GM12878 (cell line): ENCODE results near the gene GRK5. TPM values are rescaled to one million over a fixed set of nuclear protein-coding genes. Genes with fewer than 3 reads are reported as not detected.

Experiments
- CBFB ChIP-seq: IDR thresholded peaks from 2 replicates; pipeline ENCODE4 v1.6.1; 2016; ENCODE audit warnings: antibody characterized with exemption, low read depth
- IRF4 ChIP-seq: IDR thresholded peaks from 2 replicates; pipeline ENCODE4 v1.6.1; 2011; ENCODE audit warnings: low read depth, low read length
- KAT2A ChIP-seq: conservative IDR thresholded peaks from 2 replicates; pipeline ENCODE4 v1.6.1; 2011; ENCODE audit warnings: low read depth, low read length; ENCODE audit not compliant: control insufficient read depth
- NR2C1 ChIP-seq: fragments of 450-650 bp; IDR thresholded peaks from 2 replicates; pipeline ENCODE4 v1.6.1; 2017; ENCODE audit warnings: antibody characterized with exemption, mild to moderate bottlenecking, moderate library complexity
- SREBF2 ChIP-seq: IDR thresholded peaks from 2 replicates; pipeline ENCODE4 v1.6.1; 2012; ENCODE audit warnings: mild to moderate bottlenecking, low read length
- YY1 ChIP-seq: IDR thresholded peaks from 2 replicates; pipeline ENCODE4 v1.6.1; 2011; ENCODE audit warnings: low read depth, mild to moderate bottlenecking, low read length
- polyA plus RNA-seq, 11 experiments: library from polyadenylated mRNA; depleted of rRNA in 4 of 11; unstranded in 6 of 11; stranded (reverse) in 5 of 11; fragments of >200 nt; fragmentation: Nextera tagmentation in 4 of 11; fragmentation: Illumina TruSeq in 1 of 11; extraction: Ambion mirVana in 4 of 11; extraction: Trizol in 1 of 11; gene quantifications; 1 replicate in 1 of 11; 2 replicates in 10 of 11; pipeline versions ENCODE4 v1.2.1 to v1.2.3, GENCODE V29; 2011 to 2016; ENCODE audit warnings: inconsistent platforms in 2 of 11, missing spikeins in 2 of 11, low read depth in 1 of 11
- total RNA-seq, 4 experiments: library from RNA; depleted of rRNA in 3 of 4; stranded (reverse); fragments of >200 nt in 3 of 4; fragmentation: Illumina TruSeq in 1 of 4; extraction: Trizol in 1 of 4; gene quantifications; 2 replicates each; pipeline versions ENCODE4 v1.2.1 to v1.2.3, GENCODE V29; 2013 to 2021
- TF ChIP-seq, protein P1 (sequence below): fragments of 450-650 bp; formaldehyde crosslinking; IDR thresholded peaks from 2 replicates; pipeline ENCODE4 v1.4.0; 2020; ENCODE audit warnings: mild to moderate bottlenecking, moderate library complexity
- TF ChIP-seq, protein P2 (sequence below): fragments of 450-650 bp; formaldehyde crosslinking; IDR thresholded peaks from 2 replicates; pipeline ENCODE4 v1.4.0; 2022; ENCODE audit warnings: mild to moderate bottlenecking, moderate library complexity

GRK5 gene
- total and polyA plus RNA-seq, 10 of the 15 experiments (the other 5 are each of a cell fraction or from before 2014, with no cell fraction given): 0.11 to 22.1 (median 10.0) TPM

DNA sequence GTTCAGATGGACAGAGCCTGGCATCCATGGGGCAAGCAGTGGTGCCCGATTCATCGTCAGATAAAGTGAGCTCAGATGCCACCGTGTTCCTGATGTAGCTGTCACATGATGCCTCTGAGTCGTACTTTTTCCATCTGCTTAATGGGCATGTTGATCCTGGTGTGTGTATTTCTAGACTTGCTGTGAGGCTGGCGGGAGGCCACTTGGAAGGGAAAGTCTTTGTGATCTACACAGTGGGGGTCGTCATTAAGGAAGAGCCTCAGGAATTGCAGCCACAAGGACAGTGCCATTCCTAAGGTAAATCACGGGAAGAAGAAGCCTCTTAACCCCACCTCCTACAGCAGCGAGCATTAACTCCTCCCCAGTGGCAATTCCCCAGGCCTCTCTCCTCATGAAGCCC lies 272.2 kb downstream of the GRK5 start (continued):
- TF ChIP-seq, protein P1, sequence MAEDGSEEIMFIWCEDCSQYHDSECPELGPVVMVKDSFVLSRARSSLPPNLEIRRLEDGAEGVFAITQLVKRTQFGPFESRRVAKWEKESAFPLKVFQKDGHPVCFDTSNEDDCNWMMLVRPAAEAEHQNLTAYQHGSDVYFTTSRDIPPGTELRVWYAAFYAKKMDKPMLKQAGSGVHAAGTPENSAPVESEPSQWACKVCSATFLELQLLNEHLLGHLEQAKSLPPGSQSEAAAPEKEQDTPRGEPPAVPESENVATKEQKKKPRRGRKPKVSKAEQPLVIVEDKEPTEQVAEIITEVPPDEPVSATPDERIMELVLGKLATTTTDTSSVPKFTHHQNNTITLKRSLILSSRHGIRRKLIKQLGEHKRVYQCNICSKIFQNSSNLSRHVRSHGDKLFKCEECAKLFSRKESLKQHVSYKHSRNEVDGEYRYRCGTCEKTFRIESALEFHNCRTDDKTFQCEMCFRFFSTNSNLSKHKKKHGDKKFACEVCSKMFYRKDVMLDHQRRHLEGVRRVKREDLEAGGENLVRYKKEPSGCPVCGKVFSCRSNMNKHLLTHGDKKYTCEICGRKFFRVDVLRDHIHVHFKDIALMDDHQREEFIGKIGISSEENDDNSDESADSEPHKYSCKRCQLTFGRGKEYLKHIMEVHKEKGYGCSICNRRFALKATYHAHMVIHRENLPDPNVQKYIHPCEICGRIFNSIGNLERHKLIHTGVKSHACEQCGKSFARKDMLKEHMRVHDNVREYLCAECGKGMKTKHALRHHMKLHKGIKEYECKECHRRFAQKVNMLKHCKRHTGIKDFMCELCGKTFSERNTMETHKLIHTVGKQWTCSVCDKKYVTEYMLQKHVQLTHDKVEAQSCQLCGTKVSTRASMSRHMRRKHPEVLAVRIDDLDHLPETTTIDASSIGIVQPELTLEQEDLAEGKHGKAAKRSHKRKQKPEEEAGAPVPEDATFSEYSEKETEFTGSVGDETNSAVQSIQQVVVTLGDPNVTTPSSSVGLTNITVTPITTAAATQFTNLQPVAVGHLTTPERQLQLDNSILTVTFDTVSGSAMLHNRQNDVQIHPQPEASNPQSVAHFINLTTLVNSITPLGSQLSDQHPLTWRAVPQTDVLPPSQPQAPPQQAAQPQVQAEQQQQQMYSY: no peak
- no peak for TF ChIP-seq NR2C1
- TF ChIP-seq KAT2A: no peak
- TF ChIP-seq YY1: no peak
- TF ChIP-seq, protein P2, sequence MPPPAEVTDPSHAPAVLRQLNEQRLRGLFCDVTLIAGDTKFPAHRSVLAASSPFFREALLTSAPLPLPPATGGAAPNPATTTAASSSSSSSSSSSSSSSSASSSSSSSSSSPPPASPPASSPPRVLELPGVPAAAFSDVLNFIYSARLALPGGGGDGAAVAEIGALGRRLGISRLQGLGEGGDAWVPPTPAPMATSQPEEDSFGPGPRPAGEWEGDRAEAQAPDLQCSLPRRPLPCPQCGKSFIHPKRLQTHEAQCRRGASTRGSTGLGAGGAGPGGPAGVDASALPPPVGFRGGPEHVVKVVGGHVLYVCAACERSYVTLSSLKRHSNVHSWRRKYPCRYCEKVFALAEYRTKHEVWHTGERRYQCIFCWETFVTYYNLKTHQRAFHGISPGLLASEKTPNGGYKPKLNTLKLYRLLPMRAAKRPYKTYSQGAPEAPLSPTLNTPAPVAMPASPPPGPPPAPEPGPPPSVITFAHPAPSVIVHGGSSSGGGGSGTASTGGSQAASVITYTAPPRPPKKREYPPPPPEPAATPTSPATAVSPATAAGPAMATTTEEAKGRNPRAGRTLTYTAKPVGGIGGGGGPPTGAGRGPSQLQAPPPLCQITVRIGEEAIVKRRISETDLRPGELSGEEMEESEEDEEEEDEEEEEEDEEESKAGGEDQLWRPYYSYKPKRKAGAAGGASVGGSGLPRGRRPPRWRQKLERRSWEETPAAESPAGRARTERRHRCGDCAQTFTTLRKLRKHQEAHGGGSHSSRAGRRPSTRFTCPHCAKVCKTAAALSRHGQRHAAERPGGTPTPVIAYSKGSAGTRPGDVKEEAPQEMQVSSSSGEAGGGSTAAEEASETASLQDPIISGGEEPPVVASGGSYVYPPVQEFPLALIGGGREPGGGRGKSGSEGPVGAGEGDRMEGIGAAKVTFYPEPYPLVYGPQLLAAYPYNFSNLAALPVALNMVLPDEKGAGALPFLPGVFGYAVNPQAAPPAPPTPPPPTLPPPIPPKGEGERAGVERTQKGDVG: no peak
- TF ChIP-seq SREBF2: no peak
- TF ChIP-seq IRF4: no peak
- TF ChIP-seq CBFB: no peak
- TF ChIP-seq, all 136 proteins: peak for 0
